A673 (cell line): ENCODE data around the gene VSIG1. TPM values are rescaled to one million over a fixed set of nuclear protein-coding genes. Genes with fewer than 3 reads are reported as not detected.

Source experiments
- BruUV-seq: library from RNA; stranded (reverse); fragments of 400-500 nt; replicated peaks from 2 replicates; lab custom pipeline; 2021; lab: Mats Ljungman, UMichigan
- CTCF ChIA-PET: fragments of 300-600 bp; sonication (Branson Sonifier 250); formaldehyde crosslinking; loops from one replicate; lab custom pipeline; 2022; ENCODE audit warnings: antibody characterized with exemption; lab: Charles Lee
- POLR2A ChIA-PET: fragments of 300-600 bp; sonication (Branson Sonifier 250); formaldehyde crosslinking; loops from one replicate; lab custom pipeline; 2022; ENCODE audit warnings: antibody characterized with exemption; ENCODE audit not compliant: low non-redundant PET; lab: Charles Lee
- DNase-seq: peaks from one replicate; pipeline ENCODE4 v3.0.0-alpha.2; 2015; ENCODE audit warnings: low spot score
- H3K27ac ChIP-seq: fragments of 200-600 bp; sonication (generic); 2 replicates; pipeline ENCODE4 v1.5.1; 2016; ENCODE audit warnings: mixed run types, low read depth, mild to moderate bottlenecking, mixed read lengths, antibody characterized with exemption, low read length; ENCODE audit not compliant: poor library complexity, severe bottlenecking
- H3K27me3 ChIP-seq: fragments of 200-600 bp; sonication (generic); replicated peaks from 2 replicates; pipeline ENCODE4 v1.6.1; 2017; ENCODE audit warnings: mixed run types, low read depth, mild to moderate bottlenecking, mixed read lengths, antibody characterized with exemption, low read length; ENCODE audit not compliant: insufficient read depth, poor library complexity
- H3K36me3 ChIP-seq: fragments of 200-600 bp; sonication (generic); 2 replicates; pipeline ENCODE4 v1.6.1; 2016; ENCODE audit warnings: mixed run types, mild to moderate bottlenecking, mixed read lengths, antibody characterized with exemption, low read length; ENCODE audit not compliant: insufficient read depth, poor library complexity, severe bottlenecking
- H3K4me1 ChIP-seq: fragments of 200-600 bp; sonication (generic); 2 replicates; pipeline ENCODE4 v1.6.1; 2017; ENCODE audit warnings: mixed run types, mild to moderate bottlenecking, mixed read lengths, antibody characterized with exemption, low read length; ENCODE audit not compliant: insufficient read depth, poor library complexity, severe bottlenecking
- H3K4me3 ChIP-seq: fragments of 200-600 bp; sonication (generic); 2 replicates; pipeline ENCODE4 v1.5.1; 2016; ENCODE audit warnings: low read depth, mixed run types, mild to moderate bottlenecking, mixed read lengths, low read length; ENCODE audit not compliant: poor library complexity, severe bottlenecking
- H3K9me3 ChIP-seq: fragments of 200-600 bp; sonication (generic); 2 replicates; pipeline ENCODE4 v1.6.1; 2016; ENCODE audit warnings: mixed run types, low read depth, mild to moderate bottlenecking, mixed read lengths, antibody characterized with exemption, low read length; ENCODE audit not compliant: poor library complexity, severe bottlenecking
- CTCF ChIP-seq: fragments of 300-800, 200-600 bp; sonication (generic); conservative IDR thresholded peaks from 2 replicates; pipeline ENCODE4 v1.5.1; 2017; ENCODE audit warnings: low read depth, mild to moderate bottlenecking, antibody characterized with exemption, low read length, moderate library complexity, mixed read lengths
- EZH2 ChIP-seq: fragments of 200-600 bp; sonication (generic); IDR thresholded peaks from 2 replicates; pipeline ENCODE4 v1.6.1; 2017; ENCODE audit warnings: borderline replicate concordance, low read depth, mild to moderate bottlenecking, mixed read lengths, antibody characterized with exemption, low read length; ENCODE audit not compliant: poor library complexity, severe bottlenecking
- intact Hi-C: fragments of 100-400 bp; cut with micrococcal nuclease; formaldehyde crosslinking; loops from one replicate; pipeline ENCODE4 v1.10.0; 2022; ENCODE audit not compliant: unreplicated experiment
- total RNA-seq: library from RNA; stranded (reverse); gene quantifications from 2 replicates; pipeline ENCODE4 v1.2.3, GENCODE V29; 2021

VSIG1 gene
- total RNA-seq, 1 experiment from 2014 or later, result not detected

- no peaks in the 10 kb centered on the region for H3K36me3 ChIP-seq
- no peak overlapping the region for H3K27ac ChIP-seq
- no peaks in the 10 kb centered on the region for H3K4me1 ChIP-seq
- intact Hi-C loops, result no loop called here
- no peaks in the 10 kb centered on the region for H3K9me3 ChIP-seq
- BruUV-seq, result no TSS peak
- no peak overlapping the region for H3K4me3 ChIP-seq
- CTCF ChIA-PET, result no interaction called here
- DNase-seq, result no peak
- POLR2A ChIA-PET, result interaction anchor here (0.5 kb wide), 1 partner anchor 539 kb away, joined by 4 read pairs; no protein-coding TSS in a partner anchor
- H3K27me3 ChIP-seq, result peaks cover 2% of the 10 kb centered on the region
- TF ChIP-seq CTCF (no peak), EZH2 (no peak)
These were observed 76.4 kb downstream of the VSIG1 start for GRCh38 chrX:108121291-108121690.

- no peak for DNase-seq
- H3K27me3 ChIP-seq, result peaks cover 2% of the 10 kb centered on the region
- H3K4me3 ChIP-seq, result no peak overlapping the region
- intact Hi-C loops, result no loop called here
- H3K4me1 ChIP-seq, result no peaks in the 10 kb centered on the region
- no peak for TF ChIP-seq EZH2
- H3K36me3 ChIP-seq, result no peaks in the 10 kb centered on the region
- H3K9me3 ChIP-seq, result no peaks in the 10 kb centered on the region
- ChIA-PET CTCF (no interaction called here), POLR2A (no interaction called here)
- no peak overlapping the region for H3K27ac ChIP-seq
- no TSS peak for BruUV-seq
These were observed 77.9 kb downstream of the VSIG1 start for GRCh38 chrX:108122748-108123147.

DNA sequence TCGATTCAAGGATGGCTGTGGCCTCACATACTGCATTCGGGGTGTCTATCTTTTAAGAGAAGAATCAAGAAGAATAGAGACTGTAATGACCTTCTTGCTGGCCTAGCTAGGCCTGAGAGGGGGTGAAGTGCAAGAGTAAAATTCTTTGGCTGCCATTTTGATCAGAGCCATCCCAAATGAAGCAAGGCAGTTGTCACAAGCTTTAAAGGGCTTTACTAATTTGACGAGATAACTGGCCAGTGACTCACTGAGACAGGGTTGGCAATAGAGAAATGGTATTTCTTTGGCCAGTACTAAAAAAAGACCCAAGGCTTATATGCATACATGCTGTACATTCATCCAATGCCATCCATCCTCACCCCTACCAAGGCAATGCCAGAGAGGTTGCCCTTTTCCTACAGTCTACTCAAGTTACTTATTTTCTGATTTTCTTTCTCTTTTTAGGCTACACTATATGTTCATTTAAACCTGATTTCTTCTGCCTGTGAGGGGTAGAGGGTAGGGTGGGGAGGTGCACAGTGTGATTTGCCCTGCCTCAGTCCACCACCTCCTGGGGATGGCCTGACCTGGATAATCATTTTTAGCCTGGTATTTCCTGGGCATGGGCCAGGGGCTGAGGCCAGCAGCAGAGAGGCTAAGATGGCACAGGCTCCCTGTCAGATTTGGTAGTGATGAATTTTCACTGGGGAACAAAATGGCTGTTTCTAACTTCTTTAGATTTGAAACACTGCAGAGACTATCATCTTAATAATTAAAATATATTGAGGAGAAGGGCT lies 78.9 kb downstream of the VSIG1 start:
- no peak for TF ChIP-seq CTCF
- TF ChIP-seq EZH2, result no peak

GRCh38 chrX:108126661-108127060 lies 81.8 kb downstream of the VSIG1 start:
- intact Hi-C loops, result no loop called here
- ChIA-PET CTCF (no interaction called here), POLR2A (no interaction called here)
- no peaks in the 10 kb centered on the region for H3K27me3 ChIP-seq
- TF ChIP-seq CTCF, result no peak
- TF ChIP-seq EZH2, result no peak
- DNase-seq, result no peak
- no peaks in the 10 kb centered on the region for H3K9me3 ChIP-seq
- no peak overlapping the region for H3K27ac ChIP-seq
- H3K4me3 ChIP-seq, result no peak overlapping the region
- no peaks in the 10 kb centered on the region for H3K36me3 ChIP-seq
- no TSS peak for BruUV-seq
- H3K4me1 ChIP-seq, result no peaks in the 10 kb centered on the region

More for the DNA sequence above, 78.9 kb downstream of the VSIG1 start:
- no peak for DNase-seq
- ChIA-PET POLR2A (no interaction called here), CTCF (no interaction called here)
- no peak overlapping the region for H3K27ac ChIP-seq
- H3K9me3 ChIP-seq, result no peaks in the 10 kb centered on the region
- no peaks in the 10 kb centered on the region for H3K36me3 ChIP-seq
- no peaks in the 10 kb centered on the region for H3K4me1 ChIP-seq
- peaks cover 2% of the 10 kb centered on the region for H3K27me3 ChIP-seq
- H3K4me3 ChIP-seq, result no peak overlapping the region
- intact Hi-C loops, result no loop called here
- BruUV-seq, result no TSS peak
